NCI-H2227 (cell line): ENCODE results near the gene ZNF480.
"Not testable (repeated sequence)": the region's sequence is repeated elsewhere in the genome, so short reads cannot be mapped to it uniquely, and the experiment has no call there.

ENCODE experiments used
- DNase-seq: peaks from one replicate; lab custom pipeline; 2025; ENCODE audit not compliant: unreplicated experiment; lab: John Stamatoyannopoulos, UW

ZNF480 gene

DNA sequence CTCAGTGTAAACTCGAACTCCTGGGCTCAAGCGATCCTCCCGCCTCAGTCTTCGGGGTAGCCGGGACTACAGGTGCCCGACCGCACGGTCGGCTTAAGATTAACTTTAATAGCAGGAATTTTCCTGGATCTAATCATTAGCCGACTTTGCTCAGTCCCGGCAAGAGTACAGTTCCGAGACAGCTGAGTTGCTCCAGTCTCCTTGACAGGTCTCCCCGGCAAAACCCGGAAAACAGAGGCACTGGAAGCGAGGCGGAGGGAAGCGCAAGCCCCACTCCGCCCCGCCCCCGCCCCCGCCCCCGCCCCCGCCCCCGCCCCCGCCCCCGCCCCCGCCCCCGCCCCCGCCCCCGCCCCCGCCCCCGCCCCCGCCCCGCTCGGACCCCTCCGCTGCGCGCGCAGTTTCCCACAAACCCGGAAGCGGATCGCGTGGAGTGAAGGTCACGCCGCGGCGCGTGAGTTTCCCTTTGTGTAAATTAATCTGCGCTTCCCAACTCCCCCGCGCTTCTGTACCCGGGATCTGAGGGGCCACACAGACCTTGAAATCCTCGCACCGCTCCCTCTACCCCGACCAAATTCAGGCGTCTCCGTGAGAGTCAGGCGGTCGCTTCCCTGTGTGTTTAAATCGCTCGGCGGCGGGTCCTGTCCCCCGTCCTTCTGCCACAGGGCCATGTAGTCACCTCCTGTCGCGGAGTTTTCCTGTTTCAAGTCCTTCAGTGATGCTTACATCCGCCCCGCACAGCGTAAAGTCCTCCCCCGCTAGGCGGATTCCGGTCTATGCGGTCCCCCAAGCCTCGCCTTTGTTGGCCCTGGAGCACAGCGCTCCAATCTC, at the start of gene ZNF480:
Gene ZNF480, plus strand, starts transcription at position 397 of the 828 bp plus-strand sequence. CDS start 3,244 bp downstream, outside the sequence.
- peak; percentile 90 for DNase-seq

DNA sequence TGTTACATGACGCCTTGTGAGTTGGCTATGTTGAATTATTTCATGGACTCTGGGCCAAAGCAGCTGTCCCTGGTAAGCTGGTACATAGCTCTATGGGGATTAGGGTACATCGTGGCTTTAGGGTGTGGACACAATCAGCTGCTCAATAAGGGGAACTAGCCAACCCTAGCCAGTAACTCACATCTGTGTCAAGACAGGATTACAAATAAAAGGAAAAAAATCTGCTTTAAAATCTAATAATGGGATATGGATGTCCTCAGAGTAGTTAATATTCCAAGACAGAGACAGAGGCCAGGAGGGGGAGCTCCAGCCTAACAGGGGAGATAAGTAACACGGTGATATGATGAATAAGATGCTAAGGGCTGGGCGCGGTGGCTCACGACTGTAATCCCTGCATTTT, 48.7 kb upstream of the ZNF480 start:
- peak; percentile 2 for DNase-seq

DNA sequence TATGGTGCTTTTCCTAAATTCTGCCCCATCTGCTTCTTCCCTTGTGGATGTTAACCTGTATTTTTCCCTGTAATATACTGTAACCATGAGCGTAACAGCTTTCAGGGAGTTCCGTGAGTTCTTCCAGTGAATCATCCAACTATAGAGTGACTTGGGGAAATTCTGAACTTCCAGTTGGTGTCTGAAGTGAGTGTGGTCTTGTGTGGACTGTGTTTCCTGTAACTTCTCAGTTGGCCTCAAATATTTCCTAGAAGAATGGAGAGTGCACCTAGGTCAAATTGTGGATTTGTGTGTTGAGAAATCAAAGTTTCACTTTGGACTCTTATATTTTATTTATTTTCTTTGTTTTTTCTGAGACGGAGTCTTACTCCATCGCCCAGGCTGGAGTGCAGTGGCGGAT, 38.5 kb upstream of the ZNF480 start:
- DNase-seq = no peak

DNA sequence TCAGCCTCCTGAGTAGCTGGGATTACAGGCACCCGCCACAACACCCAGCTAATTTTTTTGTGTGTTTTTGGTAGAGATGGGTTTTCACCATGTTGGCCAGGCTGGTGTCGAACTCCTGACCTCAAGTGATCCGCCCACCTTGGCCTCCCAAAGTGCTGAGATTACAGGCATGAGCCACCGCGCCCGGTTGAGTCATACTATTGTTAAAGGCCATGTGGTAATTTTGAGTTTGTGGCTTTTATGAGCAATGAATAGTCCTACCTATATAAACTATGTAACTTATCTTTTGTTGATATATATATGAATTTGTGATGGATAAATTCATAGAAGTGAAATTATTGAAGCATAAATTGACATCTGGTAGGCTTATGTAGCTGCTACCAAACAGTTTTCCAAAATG, 31.4 kb upstream of the ZNF480 start:
- not testable (repeated sequence) for DNase-seq

DNA sequence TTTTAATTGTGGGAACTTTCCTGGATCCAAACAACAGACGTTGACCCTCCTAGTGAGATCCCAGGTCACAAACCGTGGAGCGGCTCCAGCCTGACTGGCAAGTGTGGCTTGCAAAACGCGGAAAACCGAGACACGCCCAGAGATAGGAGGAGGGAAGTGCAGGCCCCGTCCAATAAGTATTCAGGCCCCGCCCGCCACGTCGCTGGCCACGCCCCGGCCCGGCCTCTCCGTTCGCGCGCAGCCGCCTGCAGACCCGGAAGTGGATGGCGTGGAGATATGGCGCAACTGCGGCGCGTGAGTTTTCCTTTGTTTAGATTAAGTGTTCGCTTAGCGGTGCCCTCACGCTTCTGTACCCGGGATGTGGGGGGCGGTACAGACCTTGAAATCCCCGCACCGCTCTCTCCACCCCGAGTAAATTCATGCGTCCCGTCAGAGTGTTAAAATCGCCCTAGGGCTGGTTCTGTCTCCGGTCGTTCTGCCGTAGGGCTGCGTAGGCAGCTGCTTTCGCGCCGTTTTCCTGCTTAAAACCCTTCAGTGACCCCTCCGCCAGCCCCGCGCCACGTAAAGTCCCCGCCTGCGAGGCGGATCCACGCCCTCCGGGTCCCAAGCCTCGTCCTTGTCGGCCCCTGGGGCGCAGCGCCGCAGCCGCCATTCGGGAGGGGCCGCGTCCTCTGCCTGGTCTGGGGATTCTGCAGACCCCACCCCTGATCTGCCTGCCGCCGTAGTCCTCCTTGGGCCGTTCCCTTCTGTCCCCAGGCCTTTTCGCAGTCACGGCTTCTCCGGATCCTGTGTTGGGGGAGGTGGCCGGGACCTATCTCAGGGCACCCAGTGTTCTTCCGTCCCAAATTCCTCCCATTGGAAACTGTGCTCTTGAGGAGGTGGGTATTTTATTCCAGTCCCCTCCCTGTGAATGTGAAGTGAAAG, 27.4 kb upstream of the ZNF480 start, which contains the start of gene ZNF766:
Gene ZNF766, plus strand, starts transcription at position 250 of the 924 bp plus-strand sequence. Its CDS starts 27 bp downstream, at position 277.
- DNase-seq = peak; percentile 92

DNA sequence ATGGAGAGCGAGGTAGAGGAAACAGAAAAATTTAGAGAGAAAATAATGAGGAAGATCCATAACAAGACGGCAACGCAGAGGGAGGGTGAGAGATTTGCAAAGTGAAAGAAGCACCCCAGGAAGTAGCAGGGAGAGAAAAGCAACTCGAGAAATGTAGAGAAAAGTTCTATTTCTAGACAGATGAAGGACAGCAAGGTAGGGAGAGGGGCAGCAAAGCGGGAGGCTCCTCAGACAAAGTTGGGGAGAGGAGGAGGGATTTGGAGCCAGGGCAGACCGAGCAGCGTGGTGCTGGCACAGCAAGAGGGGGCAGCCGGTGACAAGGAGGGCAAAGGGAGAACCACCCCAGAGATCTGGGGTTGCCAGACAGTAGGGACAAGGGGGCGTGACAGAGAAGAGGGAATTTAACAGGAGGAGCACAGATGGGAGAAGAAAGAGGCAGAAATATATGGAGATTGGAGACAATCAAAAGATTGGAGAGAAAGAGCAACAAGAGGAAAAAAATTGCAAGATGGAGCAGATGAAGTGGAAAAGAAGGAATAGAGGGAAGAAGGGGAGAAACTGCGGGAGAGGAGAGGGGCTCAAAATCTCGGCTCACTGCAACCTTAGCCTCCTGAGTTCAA, 26.6 kb upstream of the ZNF480 start:
- no peak for DNase-seq

DNA sequence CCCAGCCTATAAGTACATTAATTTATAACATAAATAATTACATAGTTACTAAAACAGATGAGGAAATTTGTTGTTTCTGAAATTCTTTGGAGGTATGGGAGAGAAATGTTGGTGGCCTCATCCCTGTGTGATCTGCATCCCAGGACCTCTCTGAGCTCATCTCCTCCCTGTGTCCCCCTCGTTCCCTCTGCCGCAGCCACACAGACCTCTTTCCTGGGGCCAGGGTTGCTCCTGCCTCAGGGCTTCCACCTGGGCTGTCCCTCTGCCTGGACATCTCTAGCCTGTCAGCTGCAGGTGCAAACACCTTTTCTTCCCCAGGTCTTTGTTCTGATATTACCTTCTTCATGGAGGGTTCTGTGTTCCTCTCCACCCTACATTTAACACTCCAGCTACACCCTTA, 23.7 kb upstream of the ZNF480 start:
- no peak for DNase-seq

DNA sequence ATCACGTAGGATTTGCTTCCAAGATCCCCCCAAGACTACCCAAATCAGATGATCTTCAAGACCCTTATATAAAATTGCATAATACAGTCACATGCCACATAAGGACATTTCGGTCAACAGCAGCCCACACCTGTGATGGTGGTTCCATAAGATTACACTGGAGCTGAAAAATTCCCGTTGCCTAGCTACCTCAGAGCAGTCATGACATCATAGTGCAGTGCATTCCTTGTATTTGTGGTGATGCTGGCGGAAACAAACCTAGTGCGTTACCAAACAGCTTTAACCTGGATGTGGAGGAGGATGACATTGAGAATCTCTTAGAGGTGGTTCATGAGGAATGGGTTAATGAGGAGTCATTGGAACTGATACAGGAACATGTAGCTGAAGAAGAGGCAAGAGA, 22.8 kb upstream of the ZNF480 start:
- no peak for DNase-seq

DNA sequence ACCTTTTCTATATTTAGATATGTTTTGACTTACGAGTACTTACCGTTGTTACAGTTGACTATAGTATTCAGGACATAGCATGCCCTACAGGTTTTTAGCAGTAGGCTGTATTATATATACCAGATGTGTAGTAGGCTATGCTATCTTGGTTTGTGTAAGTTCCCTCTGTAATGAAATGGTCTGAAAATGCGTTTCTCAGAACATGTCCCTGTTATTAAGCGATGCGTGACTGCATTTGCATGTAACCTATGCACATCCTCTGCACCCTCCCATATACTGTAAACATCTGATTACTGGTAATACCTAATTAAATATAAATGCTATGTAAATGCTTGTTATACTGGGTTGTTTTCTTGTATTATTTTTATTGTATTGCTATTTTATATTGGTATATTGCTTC, 21.0 kb upstream of the ZNF480 start:
- DNase-seq = no peak

DNA sequence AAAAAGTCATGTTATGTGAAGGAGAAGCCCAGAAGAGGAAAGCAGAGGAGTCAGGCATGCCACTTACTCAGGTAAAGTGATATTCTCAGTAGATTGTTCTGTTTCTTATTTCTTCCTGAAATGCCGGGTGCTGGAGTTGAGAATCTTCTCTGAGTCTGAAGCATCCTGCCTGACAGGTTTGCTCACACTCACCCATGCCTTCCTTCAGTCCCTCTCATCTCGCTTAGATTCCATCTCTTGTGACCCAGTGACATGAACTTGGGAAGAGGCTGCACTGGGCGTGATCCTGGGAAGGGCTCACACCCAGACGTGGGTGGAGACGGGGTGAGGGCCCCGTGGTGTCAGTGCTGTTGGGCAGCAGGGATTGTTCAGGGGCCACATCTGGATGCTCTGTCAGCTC, 19.5 kb upstream of the ZNF480 start:
- no peak for DNase-seq

DNA sequence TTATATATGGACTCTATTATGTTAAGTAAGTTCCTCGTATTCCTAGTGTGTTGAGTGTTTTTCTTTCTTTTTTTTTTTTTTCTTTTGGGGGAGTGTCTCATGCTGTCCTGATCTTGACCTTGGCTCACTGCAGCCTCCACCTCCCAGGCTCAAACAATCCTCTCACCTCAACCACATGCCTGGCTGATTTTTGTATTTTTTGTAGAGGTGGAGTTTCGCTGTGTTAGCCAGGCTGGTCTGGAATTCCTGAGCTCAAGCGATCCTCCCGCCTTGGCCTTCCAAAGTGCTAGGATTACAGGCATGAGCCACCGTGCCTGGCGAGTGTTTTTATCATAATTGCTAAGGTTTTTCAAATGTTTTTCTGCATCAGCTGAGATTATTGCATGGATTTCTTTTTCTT, 10.7 kb upstream of the ZNF480 start:
- DNase-seq = no peak

DNA sequence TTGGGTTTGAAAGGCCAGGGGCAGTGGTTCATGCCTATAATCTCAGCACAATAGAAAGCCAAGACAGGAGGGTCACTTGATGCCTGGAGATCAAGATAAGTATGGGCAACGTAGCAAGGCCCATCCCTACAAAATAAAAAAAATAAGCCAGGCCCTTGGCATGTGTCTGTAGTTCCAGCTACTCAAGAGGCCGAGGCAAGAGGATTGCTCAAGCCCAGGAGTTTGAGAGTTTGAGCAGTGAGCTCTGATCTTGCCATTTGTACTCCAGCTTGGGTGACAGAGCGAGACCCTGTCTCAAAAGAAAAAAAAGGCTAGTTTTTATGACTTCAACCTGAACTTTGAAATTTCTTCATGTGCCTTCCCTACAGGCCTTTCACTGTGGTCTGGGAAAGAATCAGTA, 5.2 kb upstream of the ZNF480 start:
- DNase-seq = no peak

DNA sequence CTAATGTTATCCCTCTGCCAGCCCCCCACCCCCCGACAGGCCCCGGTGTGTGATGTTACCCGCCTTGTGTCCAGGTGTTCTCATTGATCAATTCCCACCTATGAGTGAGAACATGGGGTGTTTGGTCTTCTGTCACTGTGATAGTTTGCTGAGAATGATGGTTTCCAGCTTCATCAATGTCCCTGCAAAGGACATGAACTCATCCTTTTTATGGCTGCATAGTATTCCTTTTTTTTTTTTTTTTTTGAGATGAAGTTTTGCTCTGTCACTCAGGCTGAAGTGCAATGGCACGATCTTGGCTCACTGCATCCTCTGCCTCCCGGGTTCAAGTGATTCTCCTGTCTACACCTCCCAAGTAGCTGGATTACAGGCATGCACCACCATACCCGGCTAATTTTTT, 4.0 kb upstream of the ZNF480 start:
- not testable (repeated sequence) for DNase-seq

DNA sequence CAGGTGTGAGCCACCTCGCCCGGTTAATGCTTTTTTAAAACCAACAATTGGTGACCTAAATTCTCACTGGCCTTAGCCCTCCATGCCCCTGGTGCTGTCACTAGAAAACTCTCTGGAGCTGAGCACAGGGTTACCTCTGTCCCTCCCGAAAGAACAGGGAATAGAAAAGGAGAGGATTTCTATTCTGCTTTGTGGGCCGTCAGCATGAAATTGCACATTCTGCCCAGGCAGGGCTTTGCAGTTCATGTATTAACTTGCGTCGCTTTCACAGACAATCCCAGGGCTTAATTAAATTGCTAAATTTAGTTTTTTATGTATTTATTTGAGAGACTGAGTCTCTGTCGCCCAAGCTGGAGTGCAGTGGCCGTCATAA, 583 bp upstream of the ZNF480 start:
- no peak for DNase-seq

DNA sequence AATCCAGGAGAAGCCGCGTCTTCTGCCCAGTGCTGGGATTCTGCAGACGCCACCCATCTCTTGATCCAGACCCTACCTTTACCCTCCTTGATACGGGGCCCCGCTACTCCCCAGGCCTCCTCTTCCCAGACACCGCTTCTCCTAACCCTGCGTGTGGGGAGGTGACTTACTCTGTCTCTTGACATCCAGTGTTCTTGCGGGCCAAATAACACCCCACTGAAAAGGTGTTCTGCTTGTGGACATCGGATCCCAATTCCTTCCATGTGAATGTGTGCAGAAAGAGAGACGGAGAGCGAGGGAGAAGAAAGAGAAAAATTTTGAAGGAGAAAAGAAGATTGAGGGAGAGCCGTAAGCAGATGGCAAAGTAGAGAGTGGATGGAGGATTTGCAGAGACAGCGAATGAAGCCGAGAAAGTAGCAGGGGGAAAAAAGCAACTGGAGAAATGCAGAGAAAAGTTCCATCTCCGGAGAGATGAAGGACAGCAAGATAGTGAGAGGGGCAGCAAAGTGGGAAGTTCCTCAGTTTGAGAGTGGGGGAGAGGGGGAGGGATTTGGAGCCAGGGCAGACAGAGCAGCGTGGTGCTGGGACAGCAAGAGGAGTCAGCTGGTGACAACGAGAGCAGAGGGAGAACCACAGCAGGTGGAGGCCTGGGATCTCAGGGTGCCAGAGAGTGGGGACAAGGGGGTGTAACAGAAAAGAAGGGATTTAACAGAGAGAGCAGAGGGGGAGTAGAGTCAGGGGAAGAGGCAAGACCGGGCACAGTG, 814 bp downstream of the ZNF480 start:
- no peak for DNase-seq

DNA sequence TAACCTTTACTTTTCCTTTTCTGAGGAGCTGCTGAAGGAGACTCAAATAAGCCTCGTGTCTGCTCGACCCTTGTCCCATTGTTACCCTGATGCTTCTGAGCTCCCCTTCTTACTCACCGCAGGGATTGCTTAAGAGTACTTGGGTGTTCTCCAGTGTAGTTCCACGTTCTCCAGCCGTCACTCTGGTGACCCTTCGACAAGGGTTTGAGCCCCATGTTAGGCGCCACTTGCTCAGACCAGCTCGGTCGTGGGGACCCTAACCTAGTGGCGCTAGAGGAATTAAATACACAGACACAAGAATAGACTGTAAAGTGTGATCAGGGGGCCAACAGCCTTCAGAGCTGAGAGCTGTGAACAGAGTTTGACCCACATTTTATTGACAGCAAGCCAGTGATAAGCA, 10.3 kb downstream of the ZNF480 start:
- peak; percentile 6 for DNase-seq

DNA sequence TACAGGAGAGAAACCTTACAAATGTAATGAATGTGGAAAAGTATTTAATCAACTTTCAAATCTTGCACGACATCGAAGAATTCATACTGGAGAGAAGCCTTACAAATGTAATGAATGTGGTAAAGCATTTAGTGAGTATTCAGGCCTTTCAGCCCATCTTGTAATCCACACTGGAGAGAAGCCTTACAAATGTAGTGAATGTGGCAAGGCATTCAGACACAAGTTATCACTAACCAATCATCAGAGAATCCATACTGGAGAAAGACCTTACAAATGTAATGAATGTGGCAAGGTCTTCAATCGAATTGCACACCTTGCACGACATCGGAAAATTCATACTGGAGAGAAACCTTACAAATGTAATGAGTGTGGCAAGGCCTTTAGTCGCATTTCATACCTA, 25.5 kb downstream of the ZNF480 start:
- DNase-seq = no peak

DNA sequence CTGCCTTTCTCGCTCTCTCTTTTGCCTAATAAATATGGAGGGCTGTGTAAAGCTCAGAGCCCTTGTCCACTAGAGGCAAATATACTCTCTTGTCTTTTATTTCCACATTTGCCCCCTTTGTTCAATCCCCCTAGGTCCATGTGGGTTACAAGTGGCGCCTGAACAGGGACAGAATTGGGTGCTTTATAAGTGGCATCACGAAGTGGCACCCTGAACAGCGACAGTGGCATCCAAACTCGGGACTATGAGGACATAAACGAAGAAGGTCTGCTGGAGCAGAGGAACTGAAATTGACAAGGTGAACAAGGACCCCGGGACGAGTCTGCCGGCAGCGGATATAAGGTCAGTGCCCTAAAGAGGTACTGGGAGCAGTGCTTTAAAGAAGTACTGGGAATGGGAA, 34.8 kb downstream of the ZNF480 start:
- DNase-seq = no peak

DNA sequence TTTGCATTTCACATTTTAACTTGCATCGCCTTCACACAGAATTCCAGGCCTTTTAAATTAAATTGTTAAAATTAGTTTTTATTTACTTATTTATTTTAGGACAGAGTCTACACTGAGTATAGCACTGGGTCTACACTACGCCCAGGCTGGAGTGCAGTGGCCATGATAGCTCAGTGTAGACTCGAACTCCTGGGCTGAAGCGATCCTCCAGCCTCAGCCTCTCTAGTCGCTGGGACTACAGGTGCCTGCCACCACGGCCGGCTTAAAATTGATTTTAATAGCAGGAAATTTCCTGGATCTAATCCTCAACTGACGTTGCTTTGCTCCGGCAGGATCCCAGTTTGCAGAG, 38.8 kb downstream of the ZNF480 start:
- no peak for DNase-seq

DNA sequence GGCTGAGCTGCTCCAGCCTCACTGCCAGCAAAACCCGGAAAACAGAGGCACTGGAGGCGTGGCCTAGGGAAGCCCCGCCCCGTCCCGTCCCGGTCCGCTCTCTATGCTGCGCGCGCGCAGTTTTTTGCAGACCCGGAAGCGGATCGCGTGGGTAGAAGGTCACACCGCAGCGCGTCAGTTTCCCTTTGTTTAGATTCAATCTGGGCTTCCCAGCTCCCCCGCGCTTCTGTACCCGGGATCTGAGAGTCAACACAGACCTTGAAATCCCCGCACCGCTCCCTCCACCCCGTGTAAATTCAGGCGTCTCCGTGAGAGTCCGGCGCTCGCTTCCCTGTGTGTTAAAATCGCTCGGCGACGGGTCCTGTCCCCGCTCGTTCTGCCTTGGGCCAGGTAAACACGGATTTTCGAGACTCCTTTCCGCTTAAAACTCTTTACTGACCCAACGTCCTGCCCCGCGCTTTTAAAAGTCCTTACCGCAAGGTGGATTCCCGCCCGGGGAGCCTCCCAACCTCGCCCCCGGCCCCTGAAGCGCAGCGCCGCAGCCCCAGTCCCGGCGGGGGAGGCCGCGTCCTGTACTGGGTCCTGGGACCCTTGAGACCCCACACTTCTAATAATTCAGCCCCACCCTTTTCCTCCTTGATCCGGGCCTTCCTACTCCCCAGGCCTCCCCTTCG, 39.3 kb downstream of the ZNF480 start, which contains the start of gene ZNF610:
Gene ZNF610, plus strand, starts transcription at position 127 of the 674 bp plus-strand sequence. CDS start 12,930 bp downstream, outside the sequence.
- DNase-seq = peak; percentile 88
